T1000 (cell line): ENCODE measurements around the gene CLGN.
"Not testable (repeated sequence)": the region's sequence is repeated elsewhere in the genome, so short reads cannot be mapped to it uniquely, and the experiment has no call there.

Source experiments
- DNase-seq: peaks from one replicate; lab custom pipeline; 2025; ENCODE audit warnings: mixed read lengths; lab: John Stamatoyannopoulos, UW

Gene CLGN, protein sequence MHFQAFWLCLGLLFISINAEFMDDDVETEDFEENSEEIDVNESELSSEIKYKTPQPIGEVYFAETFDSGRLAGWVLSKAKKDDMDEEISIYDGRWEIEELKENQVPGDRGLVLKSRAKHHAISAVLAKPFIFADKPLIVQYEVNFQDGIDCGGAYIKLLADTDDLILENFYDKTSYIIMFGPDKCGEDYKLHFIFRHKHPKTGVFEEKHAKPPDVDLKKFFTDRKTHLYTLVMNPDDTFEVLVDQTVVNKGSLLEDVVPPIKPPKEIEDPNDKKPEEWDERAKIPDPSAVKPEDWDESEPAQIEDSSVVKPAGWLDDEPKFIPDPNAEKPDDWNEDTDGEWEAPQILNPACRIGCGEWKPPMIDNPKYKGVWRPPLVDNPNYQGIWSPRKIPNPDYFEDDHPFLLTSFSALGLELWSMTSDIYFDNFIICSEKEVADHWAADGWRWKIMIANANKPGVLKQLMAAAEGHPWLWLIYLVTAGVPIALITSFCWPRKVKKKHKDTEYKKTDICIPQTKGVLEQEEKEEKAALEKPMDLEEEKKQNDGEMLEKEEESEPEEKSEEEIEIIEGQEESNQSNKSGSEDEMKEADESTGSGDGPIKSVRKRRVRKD

DNA sequence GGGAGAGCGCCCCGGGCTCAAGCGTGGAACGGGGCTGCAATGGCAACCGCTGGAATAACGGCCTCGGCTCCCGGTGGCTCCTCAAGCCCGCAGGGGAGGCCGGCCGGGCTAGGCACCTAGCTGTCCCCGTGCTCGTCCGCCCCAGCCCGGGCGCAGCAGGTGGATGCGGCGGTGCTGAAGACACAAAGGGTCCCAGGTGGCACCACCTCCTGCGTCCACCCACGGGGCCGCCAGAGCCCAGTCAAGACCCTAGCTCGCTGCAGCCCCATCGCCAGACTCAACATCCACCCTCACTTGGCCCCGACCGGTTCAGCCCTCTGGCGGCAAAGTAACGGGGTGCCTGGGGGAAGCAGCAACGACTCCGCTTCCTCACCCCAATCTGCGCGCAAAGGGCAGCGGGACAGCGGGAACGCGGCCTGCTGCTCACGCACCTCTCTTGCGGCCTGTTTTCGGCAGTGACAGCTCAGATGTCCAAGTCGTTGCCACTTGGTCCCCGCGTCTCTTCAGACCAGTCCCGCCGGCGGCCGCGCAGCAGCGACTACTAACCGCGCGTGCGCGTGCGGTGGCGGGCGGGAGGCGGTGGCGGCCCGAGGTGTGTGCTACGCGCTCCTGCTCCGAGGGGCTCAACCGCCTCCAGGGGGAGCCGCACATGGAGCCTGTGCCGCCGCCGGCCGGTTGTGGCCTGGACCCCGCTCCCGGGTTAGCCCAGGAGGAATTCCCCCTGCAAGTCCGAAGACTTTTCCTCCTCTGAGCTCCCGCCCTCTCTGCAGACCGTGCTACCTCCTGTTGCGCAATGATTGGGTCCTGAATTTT lies at the start of gene CLGN:
Gene CLGN (minus strand): TSS at position 543 of the 813 bp plus-strand sequence. CDS start 14,570 bp downstream, outside the sequence.
- DNase-seq, result peak; percentile 46

DNA sequence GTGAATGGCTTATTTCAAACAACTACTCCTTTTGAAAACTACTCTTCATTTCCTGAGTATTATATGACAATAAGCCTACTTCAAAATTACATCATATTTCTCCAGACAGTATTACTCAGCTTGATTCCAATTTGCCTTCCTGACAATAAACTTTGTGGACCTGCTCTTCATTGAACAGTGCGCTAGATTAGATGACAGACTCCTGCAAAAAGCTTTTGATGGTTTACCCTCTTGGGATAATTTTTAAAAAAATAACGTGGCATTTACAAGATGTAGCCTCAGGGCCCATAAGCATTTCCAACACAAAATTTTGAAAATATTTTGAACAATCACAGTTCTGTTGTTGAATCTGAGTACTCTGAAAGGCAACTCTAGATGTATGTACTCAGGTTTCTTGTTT lies 44.7 kb upstream of the CLGN start:
- no peak for DNase-seq

DNA sequence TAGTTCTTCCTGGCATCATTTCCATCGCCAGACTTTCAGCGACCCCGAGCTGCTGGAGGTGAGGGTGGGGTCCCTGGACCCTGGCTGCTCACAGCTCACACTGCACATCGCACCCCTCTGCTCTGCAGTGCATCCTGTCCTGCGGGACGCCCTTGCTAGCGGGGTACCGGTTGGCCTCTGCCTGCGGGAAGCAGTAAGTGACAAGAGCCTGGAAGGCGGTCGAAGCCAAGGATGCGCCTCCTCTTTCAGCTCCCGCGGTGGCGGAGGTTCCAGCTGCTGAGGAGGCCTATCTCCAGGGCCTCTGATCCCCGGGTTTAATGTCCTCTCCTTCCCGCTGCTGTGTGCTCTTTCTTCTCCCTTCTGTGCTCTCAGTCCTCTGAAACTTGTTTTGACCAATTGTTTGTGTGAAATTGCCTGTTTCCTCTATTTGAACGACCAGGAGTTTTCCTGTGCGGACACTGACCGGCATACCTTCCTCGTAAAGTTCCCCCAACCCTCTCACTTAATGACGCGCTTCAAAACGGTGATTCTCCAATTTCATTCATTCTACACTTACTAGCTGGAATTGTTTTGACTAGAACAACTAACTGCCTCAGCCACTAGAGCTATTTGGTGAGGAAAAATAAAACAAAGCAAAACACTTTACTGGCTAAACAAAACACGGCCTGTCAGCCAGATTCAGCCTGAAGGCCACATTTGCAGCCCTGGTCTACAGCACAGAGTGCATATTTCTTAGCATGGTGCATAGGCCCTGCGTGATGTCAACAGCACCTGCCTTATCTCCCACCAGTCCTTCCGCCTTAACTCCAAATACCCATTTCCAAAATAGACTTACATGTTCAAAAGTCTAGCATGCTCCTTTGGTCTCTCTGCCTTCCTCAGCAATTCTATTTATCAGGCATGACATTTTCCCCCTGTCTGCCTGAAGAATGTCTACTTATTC lies 42.6 kb upstream of the CLGN start:
- DNase-seq, result no peak

DNA sequence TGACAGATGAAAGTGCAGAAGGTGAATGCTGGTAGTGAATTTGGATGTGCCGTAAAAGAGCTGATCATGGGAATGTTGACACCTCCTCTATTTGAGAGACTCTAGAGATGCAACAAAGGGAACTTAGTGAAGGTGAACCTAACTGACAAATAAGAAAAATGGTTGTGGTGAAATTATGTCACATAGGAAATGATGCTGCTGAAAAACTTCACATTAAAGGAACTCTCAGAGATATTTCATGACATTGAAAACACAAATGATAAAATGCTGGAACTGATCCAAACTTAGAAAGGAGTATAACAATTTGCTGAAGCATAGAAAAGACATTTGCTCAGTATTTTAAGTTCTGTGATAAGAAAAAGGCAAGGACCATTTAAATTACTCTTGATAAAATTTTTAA lies 38.7 kb upstream of the CLGN start:
- no peak for DNase-seq

DNA sequence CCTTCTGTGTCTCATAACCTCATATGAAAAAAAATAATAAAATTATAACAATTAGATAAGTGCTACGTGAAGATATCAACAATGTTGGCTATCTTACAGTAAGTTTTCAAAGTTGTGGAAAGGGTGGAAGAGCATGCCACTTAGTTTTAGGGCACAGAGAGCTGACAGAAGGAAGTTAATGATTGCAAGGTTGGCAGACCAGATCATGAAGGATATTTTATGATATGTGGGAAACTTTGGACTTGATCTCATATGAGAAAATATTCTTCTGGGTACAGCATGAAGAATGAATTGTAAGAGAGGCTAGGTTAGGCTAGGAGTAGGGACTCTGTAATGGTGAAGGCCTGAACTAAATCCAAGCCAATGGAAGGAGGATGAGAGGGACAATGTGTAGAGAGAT lies 36.2 kb upstream of the CLGN start:
- DNase-seq, result no peak

DNA sequence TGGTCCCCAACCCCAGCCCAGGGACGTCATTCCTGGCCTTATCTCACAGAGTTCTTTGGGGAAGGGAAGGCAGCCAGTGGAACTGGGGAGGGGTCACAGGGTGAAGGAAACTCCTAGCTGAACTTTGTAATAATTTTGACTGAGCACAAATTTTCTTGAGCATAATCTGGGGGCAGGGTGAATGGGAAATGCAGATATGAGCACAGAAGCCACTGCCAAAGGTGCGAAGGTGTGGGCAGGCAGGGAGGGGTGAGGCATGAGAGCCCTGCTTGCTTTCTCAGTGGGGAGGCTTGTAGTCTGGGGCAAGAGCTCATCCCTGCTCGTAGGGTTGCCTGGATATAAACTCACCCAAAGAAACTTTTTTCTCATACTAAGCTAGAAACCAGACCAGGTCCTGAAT lies 35.7 kb upstream of the CLGN start:
- no peak for DNase-seq

DNA sequence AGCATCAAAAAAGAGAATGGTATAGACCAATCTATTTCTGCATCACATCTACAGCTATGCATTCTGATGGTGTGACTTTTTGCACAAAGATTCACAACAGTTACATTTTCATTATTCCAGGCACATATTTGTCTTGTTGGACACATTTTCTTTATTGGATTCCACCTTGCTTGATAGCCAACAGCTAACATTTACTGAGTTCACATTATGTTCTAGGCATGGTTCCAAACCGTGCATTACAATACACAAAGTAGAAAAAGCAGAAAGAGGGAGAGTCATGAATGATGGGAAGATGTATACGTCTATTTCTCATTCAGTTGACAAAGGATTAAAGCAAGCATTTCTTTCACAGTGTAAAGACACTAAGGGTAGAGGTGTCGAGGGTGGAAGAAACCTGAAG lies 22.9 kb upstream of the CLGN start:
- DNase-seq, result no peak

DNA sequence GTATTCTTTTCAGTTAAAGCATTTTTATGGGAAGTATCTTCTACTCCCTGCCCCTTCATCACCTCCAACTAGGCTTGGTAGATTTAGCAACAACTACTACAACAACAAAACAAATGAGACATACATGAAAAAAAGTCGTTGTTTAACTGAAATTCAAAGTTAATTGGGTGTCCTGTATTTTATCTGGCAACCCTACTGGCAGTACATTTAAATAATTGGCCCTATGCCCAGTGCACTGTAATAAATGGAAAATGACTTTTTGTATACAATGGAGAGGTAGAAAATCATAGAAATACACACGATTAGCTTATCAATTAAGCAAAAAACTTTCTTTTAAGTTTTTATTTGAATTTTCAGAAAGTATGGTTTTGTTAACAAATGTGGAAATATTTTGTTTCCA lies 21.4 kb upstream of the CLGN start:
- no peak for DNase-seq

DNA sequence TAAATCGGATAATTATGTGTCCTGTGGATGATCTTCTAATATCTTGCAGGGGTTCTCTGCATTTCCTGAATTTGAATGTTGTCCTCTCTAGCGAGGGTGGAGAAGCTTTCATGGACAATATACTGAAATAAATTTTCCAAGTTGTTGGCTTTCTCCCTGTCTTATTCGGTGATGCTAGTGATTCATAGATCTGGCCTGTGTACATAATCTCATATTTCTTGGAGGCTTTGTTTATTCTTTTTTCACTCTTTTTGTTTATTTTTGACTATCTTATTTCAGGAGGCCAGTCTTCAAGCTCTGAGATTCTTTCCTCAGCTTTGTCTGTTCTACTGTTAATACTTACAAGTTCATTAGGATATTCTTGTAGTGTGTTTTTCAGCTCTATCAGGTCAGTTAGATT lies 20.7 kb upstream of the CLGN start:
- no peak for DNase-seq

DNA sequence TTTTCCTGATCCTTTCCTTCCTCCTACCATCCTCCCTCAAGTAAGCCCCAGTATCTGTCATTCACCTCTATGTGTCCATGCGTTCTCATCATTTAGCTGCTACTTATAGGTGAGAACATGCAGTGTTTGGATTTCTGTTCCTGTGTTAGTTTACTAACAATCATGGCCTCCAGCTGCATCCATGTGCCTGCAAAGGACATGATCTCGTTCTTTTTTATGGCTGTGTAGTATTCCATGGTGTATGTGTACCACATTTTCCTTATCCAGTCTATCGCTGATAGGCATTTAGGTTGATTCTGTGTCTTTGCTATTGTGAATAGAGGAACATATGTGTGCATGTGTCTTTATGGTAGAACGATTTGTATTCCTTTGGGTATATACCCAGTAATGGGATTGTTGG lies 16.9 kb upstream of the CLGN start:
- DNase-seq, result not testable (repeated sequence)

DNA sequence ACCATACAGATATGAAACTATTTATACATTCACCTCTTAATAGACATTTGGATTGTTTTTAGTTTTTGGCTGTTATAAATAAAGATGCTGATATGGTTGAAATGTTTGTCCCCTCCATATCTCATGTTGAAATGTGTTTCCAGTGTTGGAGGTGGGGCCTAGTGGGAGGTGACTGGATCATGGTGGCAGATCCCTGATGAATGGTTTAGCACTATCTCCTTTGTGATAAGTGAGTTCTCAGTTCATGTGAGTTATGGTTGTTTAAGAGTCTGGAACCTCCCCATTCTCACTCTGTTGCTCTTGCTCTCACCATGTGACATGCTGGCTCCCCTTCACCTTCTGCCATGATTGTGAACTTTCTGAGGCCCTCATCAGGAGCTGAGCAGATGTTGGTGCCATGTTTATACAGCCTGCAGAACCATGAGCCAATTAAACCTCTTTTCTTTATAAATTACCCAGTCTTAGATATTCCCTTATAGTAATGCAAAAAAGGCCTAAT lies 12.2 kb upstream of the CLGN start:
- no peak for DNase-seq

DNA sequence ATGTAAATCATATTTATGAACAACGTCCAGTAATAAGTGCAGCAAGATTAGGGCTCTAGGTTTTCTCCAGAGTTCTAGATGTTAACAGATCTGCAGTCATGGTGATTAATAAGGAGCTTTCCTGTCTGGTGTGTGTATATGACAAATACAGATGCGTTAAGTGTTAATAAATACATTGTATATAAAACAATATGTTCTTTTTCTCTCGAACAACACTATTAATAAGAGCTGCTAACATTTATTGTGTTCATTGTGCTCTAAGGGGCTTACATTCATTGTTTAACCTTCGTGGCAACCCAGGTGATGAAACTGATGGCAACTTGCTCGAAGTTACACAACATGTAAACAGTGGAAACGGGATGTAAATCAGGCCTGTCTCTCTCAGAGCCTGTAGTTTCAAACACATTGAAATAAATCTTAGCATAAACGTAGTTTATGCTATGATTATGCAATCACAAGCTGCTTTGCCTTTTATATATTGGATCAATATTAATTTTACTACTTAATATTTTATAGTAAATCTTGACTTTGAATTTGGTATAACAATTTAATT lies 547 bp upstream of the CLGN start:
- no peak for DNase-seq

DNA sequence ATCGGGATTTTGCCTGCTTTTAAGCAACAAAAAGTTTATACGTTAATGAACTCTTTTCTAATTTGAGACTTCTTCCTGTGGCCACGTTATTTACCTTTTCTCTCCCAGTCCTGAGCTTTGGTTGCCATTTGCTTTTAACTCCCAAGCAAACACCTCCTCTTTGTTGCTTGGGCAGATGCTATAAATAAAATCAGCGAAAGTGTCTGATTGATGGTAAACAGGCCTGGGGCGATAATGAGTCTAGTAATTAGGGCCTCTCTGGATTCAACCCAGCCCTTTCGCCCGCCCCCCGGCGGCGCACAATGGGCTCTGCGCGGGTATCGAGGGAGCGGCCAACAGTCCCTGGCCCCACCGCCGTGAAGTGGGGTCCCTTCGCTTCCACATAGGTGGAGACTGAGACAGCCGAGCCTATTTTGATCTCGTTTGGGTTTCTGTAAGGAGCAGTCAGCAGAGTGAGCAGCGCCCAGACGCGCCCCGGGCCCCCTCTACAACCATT lies 790 bp downstream of the CLGN start:
- peak; percentile 12 for DNase-seq

DNA sequence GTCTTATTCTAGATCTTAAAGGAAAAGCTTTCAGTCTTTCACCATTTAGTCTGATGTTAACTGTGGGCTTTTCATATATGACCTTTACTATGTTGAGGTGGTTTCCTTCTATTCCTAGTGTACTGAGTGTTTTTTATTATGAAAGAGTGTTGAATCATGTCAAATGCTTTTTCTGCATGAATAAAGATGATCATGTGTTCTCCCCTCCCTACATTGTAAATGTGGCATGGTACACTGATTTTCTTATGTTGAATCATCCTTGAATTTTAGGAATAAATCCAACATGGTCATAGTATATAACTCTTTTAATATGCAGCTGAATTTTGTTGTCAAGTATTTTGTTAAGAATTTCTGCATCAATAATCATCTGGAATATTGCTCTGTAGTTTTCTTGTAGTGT lies 4.3 kb downstream of the CLGN start:
- no peak for DNase-seq

DNA sequence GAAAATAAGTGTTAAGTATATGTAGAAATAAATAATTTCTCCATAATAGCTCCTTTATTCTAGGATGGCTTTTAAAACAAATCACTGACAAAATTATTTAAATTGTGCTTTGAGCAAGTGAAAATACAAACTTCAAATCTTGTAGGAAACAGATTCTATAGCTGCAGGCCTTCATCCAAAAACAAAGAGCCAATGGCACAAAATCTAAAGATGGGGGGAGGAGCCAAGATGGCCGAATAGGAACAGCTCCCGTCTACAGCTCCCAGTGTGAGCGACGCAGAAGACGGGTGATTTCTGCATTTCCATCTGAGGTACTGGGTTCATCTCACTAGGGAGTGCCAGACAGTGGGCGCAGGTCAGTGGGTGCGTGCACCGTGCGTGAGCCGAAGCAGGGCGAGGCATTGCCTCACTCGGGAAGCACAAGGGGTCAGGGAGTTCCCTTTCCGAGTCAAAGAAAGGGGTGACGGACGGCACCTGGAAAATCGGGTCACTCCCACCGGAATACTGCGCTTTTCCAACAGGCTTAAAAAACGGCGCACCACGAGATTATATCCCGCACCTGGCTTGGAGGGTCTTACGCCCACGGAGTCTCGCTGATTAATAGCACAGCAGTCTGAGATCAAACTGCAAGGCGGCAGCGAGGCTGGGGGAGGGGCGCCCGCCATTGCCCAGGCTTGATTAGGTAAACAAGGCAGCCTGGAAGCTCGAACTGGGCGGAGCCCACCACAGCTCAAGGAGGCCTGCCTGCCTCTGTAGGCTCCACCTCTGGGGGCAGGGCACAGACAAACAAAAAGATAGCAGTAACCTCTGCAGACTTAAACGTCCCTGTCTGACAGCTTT lies 14.1 kb downstream of the CLGN start:
- not testable (repeated sequence) for DNase-seq

DNA sequence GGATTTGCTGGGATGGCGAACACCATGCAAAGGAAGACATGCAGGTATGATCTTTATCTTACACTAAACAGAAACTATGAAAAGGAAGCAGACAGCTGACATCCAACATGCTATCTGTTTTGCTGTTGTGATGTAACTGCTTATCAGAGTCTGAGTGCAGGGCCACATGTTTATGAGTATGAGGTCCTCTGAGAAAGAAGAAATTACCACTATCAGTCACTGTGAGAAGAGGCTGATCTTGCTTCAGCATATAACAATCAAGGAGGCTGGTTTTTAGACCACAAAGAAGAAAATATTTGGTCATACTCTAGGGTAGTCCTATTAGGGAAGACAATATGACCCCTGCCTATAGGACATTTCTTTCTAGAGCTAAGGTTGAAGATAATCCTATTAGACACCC lies 18.5 kb downstream of the CLGN start:
- no peak for DNase-seq

DNA sequence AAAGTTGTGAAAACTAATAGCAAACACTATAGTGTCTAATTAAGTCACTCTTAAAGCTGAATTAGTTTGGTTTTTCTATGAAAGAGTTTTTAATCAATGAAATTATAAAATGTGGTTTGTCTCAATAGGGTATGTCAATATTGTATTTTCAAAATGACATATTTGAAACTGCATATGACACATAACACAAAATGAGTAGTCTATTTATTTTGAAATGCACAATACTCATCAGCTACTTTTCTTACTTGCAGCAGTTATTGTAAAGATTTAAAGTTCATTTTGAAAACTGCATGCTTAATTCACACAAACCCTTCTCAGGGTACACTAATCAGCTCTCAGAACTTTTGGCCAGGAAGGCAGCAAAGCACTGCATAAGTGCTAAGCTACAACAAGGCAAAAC lies 21.2 kb downstream of the CLGN start:
- no peak for DNase-seq

DNA sequence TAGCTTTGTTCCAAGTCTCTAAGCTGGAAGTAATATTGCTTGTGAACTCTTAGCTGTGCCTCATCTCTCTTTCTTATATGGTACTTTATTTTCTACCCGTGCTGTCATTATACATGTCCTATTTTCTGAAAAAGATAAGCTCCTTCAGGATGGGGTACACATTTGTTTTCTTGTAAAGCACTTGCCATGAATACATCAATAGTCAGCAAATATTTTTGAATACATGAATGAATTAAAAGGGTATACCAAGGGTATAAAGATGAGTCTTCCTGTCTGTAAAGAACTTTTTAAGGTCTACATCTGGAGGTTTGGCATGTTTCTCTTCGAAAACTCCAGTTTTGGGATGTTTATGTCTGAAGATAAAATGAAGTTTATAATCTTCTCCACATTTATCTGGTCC lies 27.3 kb downstream of the CLGN start:
- DNase-seq, result no peak

DNA sequence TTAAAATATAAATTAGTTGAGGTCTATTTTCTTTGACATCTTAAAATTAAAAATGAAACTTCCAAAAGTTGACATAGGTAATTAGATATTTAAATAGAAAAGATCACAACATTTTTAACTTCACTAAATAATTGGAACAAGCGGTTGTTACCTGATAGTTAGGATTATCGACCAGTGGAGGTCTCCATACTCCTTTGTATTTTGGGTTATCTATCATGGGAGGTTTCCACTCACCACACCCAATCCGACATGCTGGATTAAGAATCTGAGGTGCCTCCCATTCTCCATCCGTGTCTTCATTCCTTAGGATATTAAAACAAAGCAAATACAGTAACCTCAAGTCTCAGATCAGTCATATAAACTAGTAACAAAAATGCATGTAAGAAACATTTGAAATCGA lies 31.8 kb downstream of the CLGN start:
- no peak for DNase-seq

DNA sequence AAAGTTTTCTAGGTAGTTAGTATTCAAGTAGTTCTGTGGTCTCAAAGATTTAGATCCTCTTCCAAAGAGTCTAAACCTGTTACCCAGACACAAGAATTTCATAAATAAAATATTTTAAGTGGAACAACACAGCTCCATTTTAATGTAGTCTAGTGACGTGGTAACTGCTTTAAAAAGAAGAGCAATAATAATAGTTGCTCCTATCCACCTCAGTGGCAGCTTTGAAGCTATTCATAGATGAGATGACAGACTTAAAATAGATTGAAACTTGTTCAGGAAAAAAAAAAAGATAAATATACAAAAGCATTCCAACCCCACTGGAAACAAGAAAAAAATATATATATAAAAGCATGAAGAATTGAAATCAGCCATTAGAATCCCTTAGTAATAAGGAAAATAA lies 39.4 kb downstream of the CLGN start:
- no peak for DNase-seq
